ENCODE measurements around the gene NFATC3. TPM values are rescaled to one million over a fixed set of nuclear protein-coding genes. Genes with fewer than 3 reads are reported as not detected.
A peak's percentile ranks its signal among the peaks of the same experiment; 100 is the strongest.
"Not testable (repeated sequence)": the region's sequence is repeated elsewhere in the genome, so short reads cannot be mapped to it uniquely, and the experiment has no call there.

Gene NFATC3
- total and polyA plus RNA-seq, 8 donors = 34.6 to 65.8 (median 39.9) TPM

DNA sequence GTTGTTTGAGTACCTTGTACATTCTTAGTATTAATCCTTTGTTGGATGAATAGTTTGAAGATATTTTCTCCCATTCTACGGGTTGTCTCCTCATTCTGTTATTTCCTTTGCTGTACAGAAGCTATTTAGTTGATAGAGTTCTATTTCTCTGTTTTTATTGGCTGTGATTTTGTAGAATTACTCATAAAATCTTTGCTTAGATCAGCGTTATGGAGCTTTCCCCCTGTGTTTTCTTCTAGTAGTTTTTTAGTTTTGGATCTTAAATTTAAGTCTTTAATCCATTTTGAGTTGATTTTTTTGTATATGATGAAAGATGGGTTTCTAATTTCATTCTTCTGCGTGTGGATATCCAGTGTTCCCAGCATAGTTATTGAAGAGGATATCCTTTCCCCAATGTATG, 45.4 kb downstream of the NFATC3 start:
- TF ChIP-seq, protein P1, sequence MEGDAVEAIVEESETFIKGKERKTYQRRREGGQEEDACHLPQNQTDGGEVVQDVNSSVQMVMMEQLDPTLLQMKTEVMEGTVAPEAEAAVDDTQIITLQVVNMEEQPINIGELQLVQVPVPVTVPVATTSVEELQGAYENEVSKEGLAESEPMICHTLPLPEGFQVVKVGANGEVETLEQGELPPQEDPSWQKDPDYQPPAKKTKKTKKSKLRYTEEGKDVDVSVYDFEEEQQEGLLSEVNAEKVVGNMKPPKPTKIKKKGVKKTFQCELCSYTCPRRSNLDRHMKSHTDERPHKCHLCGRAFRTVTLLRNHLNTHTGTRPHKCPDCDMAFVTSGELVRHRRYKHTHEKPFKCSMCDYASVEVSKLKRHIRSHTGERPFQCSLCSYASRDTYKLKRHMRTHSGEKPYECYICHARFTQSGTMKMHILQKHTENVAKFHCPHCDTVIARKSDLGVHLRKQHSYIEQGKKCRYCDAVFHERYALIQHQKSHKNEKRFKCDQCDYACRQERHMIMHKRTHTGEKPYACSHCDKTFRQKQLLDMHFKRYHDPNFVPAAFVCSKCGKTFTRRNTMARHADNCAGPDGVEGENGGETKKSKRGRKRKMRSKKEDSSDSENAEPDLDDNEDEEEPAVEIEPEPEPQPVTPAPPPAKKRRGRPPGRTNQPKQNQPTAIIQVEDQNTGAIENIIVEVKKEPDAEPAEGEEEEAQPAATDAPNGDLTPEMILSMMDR (IDR thresholded peaks at IDR 0.05) = no peak
- H3K27me3 ChIP-seq = no peaks in the 10 kb centered on the region
- peaks cover 0 to 17% of the 10 kb centered on the region in 2 donors for H3K4me1 ChIP-seq
- no peak for ATAC-seq
- peak overlapping the region in 1 of 2 donors; percentile 10 for H3K27ac ChIP-seq
- intact Hi-C loops (cut with DNase I) = no loop called here
- H3K4me3 ChIP-seq = no peak overlapping the region
- H3K36me3 ChIP-seq = peaks cover 0 to 11% of the 10 kb centered on the region in 2 donors
- no peak for DNase-seq
- no peaks in the 10 kb centered on the region for H3K9me3 ChIP-seq

DNA sequence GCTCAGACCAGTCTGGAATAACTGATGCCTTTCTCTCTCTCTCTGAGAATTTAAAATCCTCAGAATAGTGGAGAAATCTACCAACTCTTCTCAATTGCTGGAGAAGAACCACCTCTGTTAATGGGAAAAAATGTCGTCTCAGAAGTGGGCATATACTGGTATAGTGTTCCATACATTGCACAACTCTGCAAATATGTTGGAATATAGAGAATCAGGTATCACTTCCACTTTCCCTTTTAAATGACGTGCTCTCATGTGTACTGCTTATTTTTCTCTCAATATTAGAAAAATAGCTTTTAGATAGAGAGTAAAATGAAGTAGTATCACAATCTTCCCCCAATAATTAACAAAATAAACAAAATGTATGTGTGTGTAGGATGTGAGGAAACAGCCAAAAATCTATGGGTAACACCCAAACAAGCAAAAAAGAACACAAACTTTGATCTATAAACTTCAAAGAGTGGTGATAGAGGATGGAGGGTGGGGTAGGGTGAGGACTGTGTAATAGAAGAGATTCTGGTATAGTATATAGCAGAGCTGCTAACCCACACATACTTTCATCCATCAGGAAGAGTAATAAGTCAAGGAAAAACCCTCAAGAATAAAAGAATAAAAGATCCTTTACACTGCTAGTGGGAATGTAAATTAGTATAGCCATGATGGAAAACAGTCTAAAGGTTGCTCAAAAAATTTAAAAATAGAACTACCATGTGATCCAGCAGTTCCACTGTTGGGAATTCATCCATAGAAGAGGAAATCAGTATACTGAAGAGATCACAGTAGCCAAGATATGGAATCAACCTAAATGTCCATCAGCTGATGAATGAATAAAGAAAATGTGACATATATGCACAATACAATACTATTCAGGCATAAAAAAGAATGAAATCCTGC, 46.9 kb downstream of the NFATC3 start:
- TF ChIP-seq, protein P1 (IDR thresholded peaks at IDR 0.05) = no peak
- DNase-seq = no peak
- peaks cover 0 to 2% of the 10 kb centered on the region in 2 donors for H3K36me3 ChIP-seq
- no peaks in the 10 kb centered on the region for H3K27me3 ChIP-seq
- H3K4me1 ChIP-seq = peaks cover 0 to 17% of the 10 kb centered on the region in 2 donors
- H3K9me3 ChIP-seq = no peaks in the 10 kb centered on the region
- no peak overlapping the region for H3K27ac ChIP-seq
- intact Hi-C loops (cut with DNase I) = no loop called here
- H3K4me3 ChIP-seq = no peak overlapping the region
- ATAC-seq = no peak

DNA sequence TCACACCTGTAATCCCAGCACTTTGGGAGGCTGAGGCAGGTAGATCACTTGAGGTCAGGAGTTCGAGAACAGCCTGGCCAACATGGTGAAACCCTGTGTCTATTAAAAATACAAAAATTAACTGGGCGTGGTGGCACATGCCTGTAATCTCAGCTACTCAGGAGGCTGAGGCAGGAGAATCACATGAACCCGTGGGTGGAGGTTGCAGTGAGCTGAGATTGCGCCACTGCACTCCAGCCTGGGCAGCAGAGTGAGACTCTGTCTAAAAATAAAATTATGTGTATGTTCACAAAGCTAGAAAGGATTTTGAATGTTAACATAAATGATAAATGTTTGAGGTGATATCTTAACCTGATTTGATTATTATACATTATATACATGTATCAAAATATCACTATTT, 47.8 kb downstream of the NFATC3 start:
- H3K4me1 ChIP-seq; H3K4me3 ChIP-seq; intact Hi-C loops (cut with DNase I); H3K36me3 ChIP-seq; DNase-seq; H3K9me3 ChIP-seq; H3K27ac ChIP-seq; H3K27me3 ChIP-seq; ATAC-seq: not testable (repeated sequence)

DNA sequence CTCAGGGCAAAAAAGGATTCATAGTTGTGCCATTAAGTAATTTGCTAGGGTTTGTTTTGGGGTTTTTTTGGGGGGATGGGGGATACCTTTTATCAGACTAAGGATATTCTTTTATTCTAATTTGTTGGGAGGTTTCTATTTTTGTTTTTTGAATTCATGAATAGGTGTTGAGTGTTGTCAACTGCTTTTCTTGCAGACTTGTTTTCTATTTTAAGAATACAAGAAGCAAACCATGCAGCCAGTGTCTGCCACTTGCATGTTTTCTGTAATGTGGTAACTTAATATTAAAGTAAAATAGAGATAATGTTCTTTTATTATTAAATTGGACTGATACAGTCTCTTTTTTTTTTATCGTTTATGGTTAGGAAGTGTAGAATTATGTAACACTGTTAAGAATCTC, 49.5 kb downstream of the NFATC3 start:
- Histone ChIP-seq H3K27ac (no peak overlapping the region), H3K36me3 (peaks cover 0 to 16% of the 10 kb centered on the region in 2 donors), H3K4me3 (no peak overlapping the region), H3K9me3 (no peaks in the 10 kb centered on the region), H3K4me1 (peaks cover 0 to 3% of the 10 kb centered on the region in 2 donors), H3K27me3 (no peaks in the 10 kb centered on the region)
- TF ChIP-seq, protein P1 (IDR thresholded peaks at IDR 0.05) = no peak
- intact Hi-C loops (cut with DNase I) = no loop called here
- ATAC-seq = no peak
- no peak for DNase-seq

DNA sequence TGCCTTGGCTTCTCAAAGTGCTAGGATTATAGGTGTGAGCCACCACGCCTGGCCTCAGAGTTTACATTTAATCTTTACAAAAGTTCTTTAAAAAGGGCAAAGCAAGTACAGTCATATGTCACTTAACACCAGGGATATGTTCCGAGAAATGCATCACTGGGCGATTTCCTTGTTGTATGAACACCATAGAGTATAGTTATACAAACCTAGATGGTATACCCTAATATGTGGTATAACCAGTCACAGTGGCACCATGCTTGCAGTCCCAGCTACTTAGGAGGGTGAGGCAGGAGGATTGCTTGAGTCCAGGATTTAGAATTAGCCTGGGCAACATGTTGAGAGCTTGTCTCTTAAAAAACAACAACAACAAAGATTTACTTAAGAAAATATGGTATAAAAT, 51.3 kb downstream of the NFATC3 start:
- Histone ChIP-seq H3K9me3 (no peaks in the 10 kb centered on the region), H3K4me1 (peaks cover 0 to 3% of the 10 kb centered on the region in 2 donors), H3K4me3 (no peak overlapping the region), H3K27ac (no peak overlapping the region), H3K27me3 (no peaks in the 10 kb centered on the region), H3K36me3 (peaks cover 0 to 16% of the 10 kb centered on the region in 2 donors)
- TF ChIP-seq, protein P1 (IDR thresholded peaks at IDR 0.05) = no peak
- ATAC-seq (no peak), DNase-seq (no peak)
- intact Hi-C loops (cut with DNase I) = no loop called here

Data from left lung (tissue), 10 donors.